SK-N-SH treated with all-trans-retinoic acid at 6 μM for 48 hours (cell line): ENCODE data around the gene CLEC4C.

ENCODE experiments used
- BACH2 ChIP-seq: fragments of 250-450 bp; sonication (Bioruptor Pico); IDR thresholded peaks from 2 replicates; pipeline ENCODE4 v1.9.0; 2021; ENCODE audit warnings: mild to moderate bottlenecking, borderline replicate concordance
- OSR1 ChIP-seq: fragments of 250-450 bp; sonication (Bioruptor Pico); IDR thresholded peaks from 2 replicates; pipeline ENCODE4 v1.8.0; 2022; ENCODE audit warnings: moderate library complexity, mild to moderate bottlenecking, inconsistent platforms
- PPARA ChIP-seq: fragments of 250-450 bp; sonication (Bioruptor Pico); IDR thresholded peaks from 2 replicates; pipeline ENCODE4 v1.5.0; 2020; ENCODE audit warnings: mild to moderate bottlenecking, borderline replicate concordance
- TCF4 ChIP-seq: fragments of 250-450 bp; sonication (Bioruptor Pico); IDR thresholded peaks from 2 replicates; pipeline ENCODE4 v1.8.0; 2021; ENCODE audit warnings: mild to moderate bottlenecking, moderate library complexity, borderline replicate concordance
- ZFP30 ChIP-seq: fragments of 450-650 bp; formaldehyde crosslinking; IDR thresholded peaks from 2 replicates; pipeline ENCODE4 v1.5.0; 2022; ENCODE audit warnings: mild to moderate bottlenecking, moderate library complexity
- ZNF565 ChIP-seq: fragments of 450-650 bp; formaldehyde crosslinking; conservative IDR thresholded peaks from 2 replicates; pipeline ENCODE4 v1.5.0; 2020; ENCODE audit warnings: low read depth, mild to moderate bottlenecking, moderate library complexity
- TF ChIP-seq, protein P1 (sequence below): fragments of 250-450 bp; sonication (Bioruptor Pico); IDR thresholded peaks from 2 replicates; pipeline ENCODE4 v1.5.0; 2020; ENCODE audit warnings: mild to moderate bottlenecking, moderate library complexity

DNA sequence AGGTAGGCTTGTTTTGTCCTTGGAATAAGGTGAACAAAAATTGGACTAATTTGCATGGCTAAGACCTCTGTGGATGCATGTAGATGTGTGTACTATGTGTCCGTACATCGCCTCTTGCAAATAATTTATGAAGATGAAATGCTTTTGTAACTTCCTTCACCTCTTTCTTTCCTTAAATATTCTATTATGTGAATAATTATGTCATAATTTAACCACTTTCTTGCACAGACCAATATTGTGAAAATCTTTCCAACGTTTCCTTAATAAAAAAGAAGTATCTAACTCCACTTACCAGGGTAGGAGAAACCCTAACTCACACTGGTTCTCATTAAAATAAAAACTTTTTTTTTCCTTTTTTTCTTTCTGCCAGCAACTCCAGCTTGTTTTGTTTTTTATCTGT lies 46.0 kb upstream of the CLEC4C start:
- TF ChIP-seq PPARA (no peak), ZFP30 (CRISPR knock-in tag) (no peak), BACH2 (no peak), ZNF565 (no peak), TCF4 (no peak), OSR1 (CRISPR knock-in tag) (no peak)
- TF ChIP-seq, protein P1, sequence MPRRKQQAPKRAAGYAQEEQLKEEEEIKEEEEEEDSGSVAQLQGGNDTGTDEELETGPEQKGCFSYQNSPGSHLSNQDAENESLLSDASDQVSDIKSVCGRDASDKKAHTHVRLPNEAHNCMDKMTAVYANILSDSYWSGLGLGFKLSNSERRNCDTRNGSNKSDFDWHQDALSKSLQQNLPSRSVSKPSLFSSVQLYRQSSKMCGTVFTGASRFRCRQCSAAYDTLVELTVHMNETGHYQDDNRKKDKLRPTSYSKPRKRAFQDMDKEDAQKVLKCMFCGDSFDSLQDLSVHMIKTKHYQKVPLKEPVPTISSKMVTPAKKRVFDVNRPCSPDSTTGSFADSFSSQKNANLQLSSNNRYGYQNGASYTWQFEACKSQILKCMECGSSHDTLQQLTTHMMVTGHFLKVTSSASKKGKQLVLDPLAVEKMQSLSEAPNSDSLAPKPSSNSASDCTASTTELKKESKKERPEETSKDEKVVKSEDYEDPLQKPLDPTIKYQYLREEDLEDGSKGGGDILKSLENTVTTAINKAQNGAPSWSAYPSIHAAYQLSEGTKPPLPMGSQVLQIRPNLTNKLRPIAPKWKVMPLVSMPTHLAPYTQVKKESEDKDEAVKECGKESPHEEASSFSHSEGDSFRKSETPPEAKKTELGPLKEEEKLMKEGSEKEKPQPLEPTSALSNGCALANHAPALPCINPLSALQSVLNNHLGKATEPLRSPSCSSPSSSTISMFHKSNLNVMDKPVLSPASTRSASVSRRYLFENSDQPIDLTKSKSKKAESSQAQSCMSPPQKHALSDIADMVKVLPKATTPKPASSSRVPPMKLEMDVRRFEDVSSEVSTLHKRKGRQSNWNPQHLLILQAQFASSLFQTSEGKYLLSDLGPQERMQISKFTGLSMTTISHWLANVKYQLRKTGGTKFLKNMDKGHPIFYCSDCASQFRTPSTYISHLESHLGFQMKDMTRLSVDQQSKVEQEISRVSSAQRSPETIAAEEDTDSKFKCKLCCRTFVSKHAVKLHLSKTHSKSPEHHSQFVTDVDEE (CRISPR knock-in tag) = no peak
